ENCODE data around the gene GPR26.

GPR26 gene

GRCh38 chr10:123622381-123622780 lies 43.8 kb upstream of the GPR26 start:
- FAIRE-seq (no peak), DNase-seq (ENCODE audit: insufficient read length, low spot score) (no peak)
- TF ChIP-seq CTCF (IDR thresholded peaks at IDR 0.05; ENCODE audit: insufficient read depth, missing control alignments) = no peak

- FAIRE-seq = no peak
- no peak for TF ChIP-seq CTCF (IDR thresholded peaks at IDR 0.05; ENCODE audit: insufficient read depth, missing control alignments)
- DNase-seq (ENCODE audit: insufficient read length, low spot score) = no peak
Measured at GRCh38 chr10:123624086-123624485, 42.1 kb upstream of the GPR26 start.

GRCh38 chr10:123633106-123633505 lies 33.0 kb upstream of the GPR26 start:
- TF ChIP-seq CTCF (IDR thresholded peaks at IDR 0.05; ENCODE audit: insufficient read depth, missing control alignments) = no peak
- DNase-seq (ENCODE audit: insufficient read length, low spot score) = no peak
- FAIRE-seq = no peak

- FAIRE-seq (no peak), DNase-seq (ENCODE audit: insufficient read length, low spot score) (no peak)
- TF ChIP-seq CTCF (IDR thresholded peaks at IDR 0.05; ENCODE audit: insufficient read depth, missing control alignments) = no peak
Measured at GRCh38 chr10:123633636-123634035, 32.5 kb upstream of the GPR26 start.

GRCh38 chr10:123634221-123634620 lies 31.9 kb upstream of the GPR26 start:
- no peak for TF ChIP-seq CTCF (IDR thresholded peaks at IDR 0.05; ENCODE audit: insufficient read depth, missing control alignments)
- no peak for FAIRE-seq

GRCh38 chr10:123635131-123635530 lies 31.0 kb upstream of the GPR26 start:
- FAIRE-seq (no peak), DNase-seq (ENCODE audit: insufficient read length, low spot score) (no peak)
- TF ChIP-seq CTCF (IDR thresholded peaks at IDR 0.05; ENCODE audit: insufficient read depth, missing control alignments) = no peak

More at GRCh38 chr10:123634221-123634620, 31.9 kb upstream of the GPR26 start:
- DNase-seq (ENCODE audit: insufficient read length, low spot score) = no peak

- TF ChIP-seq CTCF (IDR thresholded peaks at IDR 0.05; ENCODE audit: insufficient read depth, missing control alignments) = no peak
- FAIRE-seq = no peak
- no peak for DNase-seq (ENCODE audit: insufficient read length, low spot score)
Measured at GRCh38 chr10:123635745-123636144, 30.4 kb upstream of the GPR26 start.
